Naive thymus-derived CD4-positive, alpha-beta T cell (primary cell): ENCODE measurements around the gene CAMK2A. TPM values are rescaled to one million over a fixed set of nuclear protein-coding genes. Genes with fewer than 3 reads are reported as not detected.

Source experiments
- ATAC-seq: fragments of 150-1000 bp; cut with Tn5 transposase; 2 replicates; pipeline ENCODE4 v1.10.0; 2021; ENCODE audit warnings: mild to moderate bottlenecking, moderate library complexity
- CTCF ChIA-PET: fragments of 350-600 bp; sonication (Branson Sonifier 250); formaldehyde crosslinking; loops from one replicate; lab custom pipeline; 2021; ENCODE audit warnings: antibody characterized with exemption; lab: Charles Lee
- POLR2A ChIA-PET: fragments of 350-600 bp; sonication (Branson Sonifier 250); formaldehyde crosslinking; loops from one replicate; lab custom pipeline; 2021; ENCODE audit warnings: antibody characterized with exemption, inconsistent platforms; lab: Charles Lee
- DNase-seq, 9 donors: peaks; one replicate each; pipeline versions ENCODE4 v3.0.0 to v3.0.0-alpha.2; 2020 to 2022; ENCODE audit warnings: mixed read lengths in 1 of 9
- H3K27ac ChIP-seq: one replicate; pipeline ENCODE4 v1.7.0; 2013; ENCODE audit warnings: mild to moderate bottlenecking, low read depth, low read length, moderate library complexity
- H3K27me3 ChIP-seq, 2 donors: one replicate each; pipeline ENCODE4 v1.7.0; 2013; ENCODE audit warnings: low read length in 2 of 2, mild to moderate bottlenecking in 2 of 2, moderate library complexity in 2 of 2; ENCODE audit not compliant: control insufficient read depth in 2 of 2, insufficient read depth in 2 of 2
- H3K36me3 ChIP-seq, 3 experiments: 1 replicate in 2 of 3; 2 replicates in 1 of 3; pipeline ENCODE4 v1.7.0; 2013; ENCODE audit warnings: low read length in 3 of 3, mild to moderate bottlenecking in 3 of 3, moderate library complexity in 1 of 3; ENCODE audit not compliant: insufficient read depth in 3 of 3, control insufficient read depth in 2 of 3
- H3K4me1 ChIP-seq, 2 donors: one replicate each; pipeline ENCODE4 v1.7.0; 2013; ENCODE audit warnings: low read length in 2 of 2, mild to moderate bottlenecking in 2 of 2, moderate library complexity in 1 of 2; ENCODE audit not compliant: control insufficient read depth in 2 of 2, insufficient read depth in 2 of 2
- H3K4me3 ChIP-seq: 2 replicates; pipeline ENCODE4 v1.7.0; 2013; ENCODE audit warnings: mild to moderate bottlenecking, low read length
- H3K9me3 ChIP-seq, 3 experiments: 1 replicate in 2 of 3; 2 replicates in 1 of 3; pipeline ENCODE4 v1.7.0; 2013; ENCODE audit warnings: low read length in 3 of 3; ENCODE audit not compliant: control insufficient read depth in 2 of 3
- H3K27ac Mint-ChIP-seq, 9 donors: one replicate each; pipeline ENCODE4 v1.8.0; 2020 to 2022; ENCODE audit warnings: mixed read lengths in 9 of 9, mild to moderate bottlenecking in 8 of 9, moderate library complexity in 5 of 9, inconsistent platforms in 2 of 9
- H3K27me3 Mint-ChIP-seq, 5 donors: one replicate each; pipeline ENCODE4 v1.8.0; 2021 to 2022; ENCODE audit warnings: mixed read lengths in 5 of 5, mild to moderate bottlenecking in 1 of 5
- H3K36me3 Mint-ChIP-seq, 5 donors: one replicate each; pipeline ENCODE4 v1.8.0; 2020 to 2022; ENCODE audit warnings: mixed read lengths in 5 of 5, mild to moderate bottlenecking in 3 of 5, inconsistent platforms in 1 of 5
- H3K4me1 Mint-ChIP-seq, 7 donors: one replicate each; pipeline ENCODE4 v1.8.0; 2020 to 2022; ENCODE audit warnings: mixed read lengths in 7 of 7, mild to moderate bottlenecking in 3 of 7, inconsistent platforms in 1 of 7
- H3K4me3 Mint-ChIP-seq, 10 donors: one replicate each; pipeline ENCODE4 v1.8.0; 2020 to 2022; ENCODE audit warnings: mild to moderate bottlenecking in 10 of 10, mixed read lengths in 10 of 10, moderate library complexity in 6 of 10, inconsistent platforms in 2 of 10
- H3K9me3 Mint-ChIP-seq, 11 donors: one replicate each; pipeline ENCODE4 v1.8.0; 2020 to 2022; ENCODE audit warnings: mixed read lengths in 11 of 11, mild to moderate bottlenecking in 4 of 11, inconsistent platforms in 1 of 11, moderate library complexity in 1 of 11
- intact Hi-C, 2 donors: fragments of 100-400 bp; cut with micrococcal nuclease; formaldehyde crosslinking; loops; one replicate each; pipeline ENCODE4 v1.15.1; 2023
- polyA plus RNA-seq, 2 donors: library from polyadenylated mRNA; unstranded; fragments of 300-500 nt; fragmentation: Illumina TruSeq; gene quantifications; one replicate each; pipeline ENCODE4 v1.2.3, GENCODE V29; 2021
- total RNA-seq, 6 experiments: library from RNA in 5 of 6; stranded (reverse) in 5 of 6; gene quantifications; 1 replicate in 5 of 6; 2 replicates in 1 of 6; pipeline ENCODE4 v1.2.3 and lab custom pipeline; 2021 to 2026

The CAMK2A gene
- total and polyA plus RNA-seq, 7 experiments from 2014 or later = not detected

DNA sequence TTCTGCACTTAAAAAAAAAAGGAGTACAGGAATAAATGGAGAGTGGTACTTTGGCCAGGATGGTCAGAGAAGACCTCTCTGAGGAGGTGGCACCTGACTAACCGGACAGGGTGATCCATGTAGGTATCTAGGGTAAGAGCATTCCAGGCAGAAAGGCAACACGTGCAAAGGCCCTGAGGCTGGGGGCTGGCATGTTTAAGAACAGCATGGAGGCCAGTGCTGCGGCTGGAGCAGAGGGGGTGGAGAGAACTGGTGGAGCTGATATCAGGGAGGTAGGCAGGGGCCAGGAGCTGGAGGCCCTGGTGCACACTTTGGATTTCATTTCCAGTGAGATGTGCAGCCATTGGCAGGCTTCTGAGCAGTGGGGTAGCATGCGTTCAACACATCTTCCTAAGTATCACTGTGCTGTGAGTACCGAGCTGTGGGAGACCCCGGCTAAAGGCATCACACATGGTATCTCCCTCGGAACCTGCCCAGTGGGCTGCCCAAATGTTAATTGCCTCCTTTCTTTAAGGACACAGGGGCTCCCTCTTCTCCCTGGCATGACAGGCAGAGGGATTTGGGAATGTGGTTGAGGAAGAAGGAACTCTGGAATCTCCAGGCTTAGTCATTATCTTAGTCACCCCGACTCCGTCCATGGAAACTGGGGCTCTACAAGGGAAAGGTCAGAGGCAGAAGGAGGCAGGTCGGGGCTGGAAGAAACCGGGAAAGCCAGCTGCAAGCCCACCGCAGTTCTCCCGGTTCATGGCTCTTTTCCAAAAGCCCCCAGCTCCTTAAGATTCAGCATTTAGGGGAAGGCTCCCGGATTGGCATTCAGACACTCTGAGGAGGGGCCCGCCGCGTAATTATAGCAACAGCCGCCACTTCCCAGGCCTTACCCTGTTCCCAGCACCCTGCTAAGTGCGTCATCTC, 81.1 kb downstream of the CAMK2A start:
- H3K27me3 ChIP-seq = no peaks in the 10 kb centered on the region
- CTCF ChIA-PET = no interaction called here
- H3K9me3 ChIP-seq = no peaks in the 10 kb centered on the region
- H3K4me3 Mint-ChIP-seq = peak overlapping the region in 9 of 10 donors; percentile 10 to 71 (median 42)
- H3K4me1 Mint-ChIP-seq = peaks cover 11 to 20% (median 13%) of the 10 kb centered on the region in 7 donors
- peaks cover 10 to 24% (median 14%) of the 10 kb centered on the region in 5 donors for H3K27me3 Mint-ChIP-seq
- DNase-seq (no peak), ATAC-seq (no peak)
- H3K4me1 ChIP-seq = peaks cover 7 to 12% of the 10 kb centered on the region in 2 donors
- no peak overlapping the region for H3K4me3 ChIP-seq
- H3K9me3 Mint-ChIP-seq = peaks cover 0 to 4% (median 0%) of the 10 kb centered on the region in 11 donors
- no peak overlapping the region for H3K27ac ChIP-seq
- intact Hi-C loops = no loop called here
- POLR2A ChIA-PET = no interaction called here
- H3K36me3 Mint-ChIP-seq = no peaks in the 10 kb centered on the region
- H3K27ac Mint-ChIP-seq = peak overlapping the region in 2 of 9 donors; percentile 13 to 26
- no peaks in the 10 kb centered on the region for H3K36me3 ChIP-seq

DNA sequence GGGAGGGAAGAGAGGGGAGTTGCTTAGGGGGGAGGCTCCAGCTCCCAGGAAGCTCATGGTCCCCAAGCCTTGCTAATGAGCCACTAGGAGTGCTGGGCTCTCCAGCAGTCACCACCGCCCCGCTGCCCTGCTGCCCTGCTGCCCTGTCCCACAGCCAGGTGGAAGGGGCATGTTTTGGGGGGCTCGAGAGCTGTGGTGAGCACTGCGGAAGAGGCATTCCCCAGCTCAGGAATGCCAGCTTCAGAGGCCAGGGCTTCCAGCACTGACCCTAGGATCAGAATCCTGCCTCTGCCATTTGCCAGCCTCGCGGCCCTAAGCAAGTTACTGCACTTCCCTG, 82.8 kb downstream of the CAMK2A start:
- no peak overlapping the region for H3K4me3 Mint-ChIP-seq

DNA sequence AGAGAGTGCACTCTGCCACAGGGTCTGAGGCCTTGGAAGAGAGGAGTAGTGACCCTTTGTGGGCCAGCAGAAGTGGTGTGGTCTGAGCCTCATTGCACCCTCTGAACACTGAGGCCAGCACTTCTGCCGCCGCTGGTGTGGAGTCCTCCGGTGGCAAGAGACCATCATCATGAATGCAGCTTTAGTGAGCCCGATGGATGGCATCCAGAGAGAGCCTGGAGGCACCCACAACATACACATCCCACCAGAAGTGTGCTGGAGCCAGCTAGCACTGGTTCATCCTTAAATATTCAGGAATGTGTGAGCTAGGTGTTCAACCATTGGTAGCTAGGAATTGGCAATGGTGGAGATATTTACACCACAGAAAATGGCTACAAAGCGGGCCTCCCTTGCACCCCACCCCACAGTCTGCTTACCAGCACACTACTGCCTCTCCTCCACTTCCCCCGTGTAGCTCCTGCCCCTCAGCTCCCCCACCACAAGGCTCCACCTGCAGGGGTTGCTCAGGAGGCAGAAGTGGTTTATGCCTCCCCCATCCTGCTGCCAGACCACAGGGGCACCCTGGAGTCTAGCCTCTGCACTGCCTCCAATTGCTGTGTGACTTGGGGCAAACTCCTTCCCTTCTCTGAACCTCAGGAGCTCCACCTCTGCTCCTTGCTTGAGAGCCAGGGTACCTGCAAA, 83.3 kb downstream of the CAMK2A start:
- intact Hi-C loops = no loop called here
- no peaks in the 10 kb centered on the region for H3K9me3 Mint-ChIP-seq
- no peaks in the 10 kb centered on the region for H3K36me3 ChIP-seq
- H3K9me3 ChIP-seq = no peaks in the 10 kb centered on the region
- ATAC-seq (no peak), DNase-seq (no peak)
- ChIA-PET CTCF (interaction anchor here (0.6 to 0.8 kb wide), 2 partner anchors 373 to 731 kb away, joined by 3 to 4 read pairs; no protein-coding TSS in a partner anchor), POLR2A (no interaction called here)
- peaks cover 7 to 12% of the 10 kb centered on the region in 2 donors for H3K4me1 ChIP-seq
- H3K4me3 Mint-ChIP-seq = no peak overlapping the region
- H3K36me3 Mint-ChIP-seq = no peaks in the 10 kb centered on the region
- no peaks in the 10 kb centered on the region for H3K27me3 ChIP-seq
- H3K4me1 Mint-ChIP-seq = peaks cover 9 to 20% (median 13%) of the 10 kb centered on the region in 7 donors
- H3K27me3 Mint-ChIP-seq = peaks cover 10 to 24% (median 18%) of the 10 kb centered on the region in 5 donors
- no peak overlapping the region for H3K27ac Mint-ChIP-seq
- H3K4me3 ChIP-seq = no peak overlapping the region
- H3K27ac ChIP-seq = no peak overlapping the region

More for the DNA sequence above, 82.8 kb downstream of the CAMK2A start:
- no peak for DNase-seq
- H3K27me3 ChIP-seq = no peaks in the 10 kb centered on the region
- Mint-ChIP-seq H3K4me1 (peaks cover 9 to 20% (median 13%) of the 10 kb centered on the region in 7 donors), H3K27me3 (peaks cover 10 to 24% (median 18%) of the 10 kb centered on the region in 5 donors), H3K36me3 (no peaks in the 10 kb centered on the region), H3K9me3 (peaks cover 0 to 2% (median 0%) of the 10 kb centered on the region in 11 donors), H3K27ac (no peak overlapping the region)
- H3K36me3 ChIP-seq = no peaks in the 10 kb centered on the region
- no peaks in the 10 kb centered on the region for H3K9me3 ChIP-seq
- ChIA-PET POLR2A (no interaction called here), CTCF (interaction anchor here (0.6 kb wide), 1 partner anchor 732 kb away, joined by 3 read pairs; no protein-coding TSS in a partner anchor)
- no peak for ATAC-seq
- H3K27ac ChIP-seq = no peak overlapping the region
- intact Hi-C loops = no loop called here
- no peak overlapping the region for H3K4me3 ChIP-seq
- H3K4me1 ChIP-seq = peaks cover 7 to 12% of the 10 kb centered on the region in 2 donors

DNA sequence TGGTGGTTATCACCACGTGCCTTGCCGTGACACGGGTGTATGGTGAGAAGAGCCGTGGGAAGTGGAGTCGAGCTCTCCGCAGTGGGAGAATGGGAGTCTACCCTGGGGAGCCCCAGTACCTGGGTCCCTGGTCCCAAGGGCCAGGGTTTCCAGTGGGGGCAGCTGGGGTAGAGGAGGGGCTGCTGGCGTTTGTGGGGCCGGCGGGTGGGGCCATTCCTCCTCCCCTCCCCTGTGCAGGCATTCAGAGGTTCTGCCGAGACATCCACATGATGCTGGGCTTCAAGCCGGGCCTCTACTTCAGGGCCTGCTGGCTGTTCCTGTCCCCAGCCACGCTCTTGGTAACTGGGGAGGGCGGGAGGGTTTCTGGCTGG, 85.0 kb downstream of the CAMK2A start:
- no peak overlapping the region for H3K27ac ChIP-seq
- no peak overlapping the region for H3K4me3 Mint-ChIP-seq
- H3K27me3 Mint-ChIP-seq = peaks cover 10 to 24% (median 18%) of the 10 kb centered on the region in 5 donors
- H3K27me3 ChIP-seq = no peaks in the 10 kb centered on the region
- ChIA-PET POLR2A (no interaction called here), CTCF (no interaction called here)
- H3K36me3 Mint-ChIP-seq = no peaks in the 10 kb centered on the region
- no peak for DNase-seq
- no peaks in the 10 kb centered on the region for H3K9me3 Mint-ChIP-seq
- no peaks in the 10 kb centered on the region for H3K36me3 ChIP-seq
- no peak overlapping the region for H3K4me3 ChIP-seq
- intact Hi-C loops = no loop called here
- ATAC-seq = no peak
- peaks cover 9 to 16% (median 13%) of the 10 kb centered on the region in 7 donors for H3K4me1 Mint-ChIP-seq
- peaks cover 7 to 12% of the 10 kb centered on the region in 2 donors for H3K4me1 ChIP-seq
- H3K27ac Mint-ChIP-seq = no peak overlapping the region
- no peaks in the 10 kb centered on the region for H3K9me3 ChIP-seq

DNA sequence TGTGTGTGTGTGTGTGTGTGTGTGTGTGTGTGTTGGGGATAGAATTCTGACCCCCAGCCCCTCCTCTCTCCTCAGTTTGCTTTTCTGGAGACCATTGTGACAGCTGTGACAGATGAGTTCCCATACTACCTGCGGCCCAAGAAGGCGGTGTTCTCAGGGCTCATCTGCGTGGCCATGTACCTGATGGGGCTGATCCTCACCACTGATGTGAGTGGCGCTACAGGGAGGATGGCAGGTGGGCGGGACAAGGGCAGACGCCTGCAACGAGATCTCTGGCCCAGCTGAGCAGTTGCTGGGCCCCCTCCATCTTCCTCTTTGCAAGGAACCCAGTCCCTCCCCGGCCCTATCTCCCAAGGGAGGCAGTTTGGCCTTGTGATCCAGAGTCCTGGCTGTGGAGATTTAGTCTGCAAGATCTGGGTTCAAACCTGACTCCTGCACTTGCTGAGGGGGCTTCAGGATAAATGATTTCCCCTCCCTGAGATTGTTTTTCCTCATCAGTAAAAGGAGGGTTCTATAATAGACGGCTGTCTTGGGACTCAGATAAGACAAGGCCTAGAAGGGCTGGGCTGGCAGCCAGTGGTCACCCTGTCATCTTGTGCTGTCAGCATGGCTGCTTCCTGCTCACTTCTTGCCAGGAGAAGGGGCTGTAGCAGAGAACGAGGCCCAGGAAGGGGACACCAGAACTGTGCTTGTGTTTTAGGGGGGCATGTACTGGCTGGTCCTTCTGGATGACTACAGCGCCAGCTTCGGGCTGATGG, 85.6 kb downstream of the CAMK2A start:
- Mint-ChIP-seq H3K9me3 (no peaks in the 10 kb centered on the region), H3K27me3 (peaks cover 10 to 29% (median 17%) of the 10 kb centered on the region in 5 donors), H3K4me1 (peaks cover 5 to 11% (median 9%) of the 10 kb centered on the region in 7 donors), H3K4me3 (no peak overlapping the region), H3K27ac (no peak overlapping the region), H3K36me3 (no peaks in the 10 kb centered on the region)
- ATAC-seq (no peak), DNase-seq (no peak)
- POLR2A ChIA-PET = no interaction called here
- Histone ChIP-seq H3K27ac (no peak overlapping the region), H3K36me3 (no peaks in the 10 kb centered on the region), H3K9me3 (no peaks in the 10 kb centered on the region), H3K27me3 (no peaks in the 10 kb centered on the region), H3K4me1 (peaks cover 7% of the 10 kb centered on the region in 2 donors), H3K4me3 (no peak overlapping the region)
- intact Hi-C loops = no loop called here
- CTCF ChIA-PET = no interaction called here

DNA sequence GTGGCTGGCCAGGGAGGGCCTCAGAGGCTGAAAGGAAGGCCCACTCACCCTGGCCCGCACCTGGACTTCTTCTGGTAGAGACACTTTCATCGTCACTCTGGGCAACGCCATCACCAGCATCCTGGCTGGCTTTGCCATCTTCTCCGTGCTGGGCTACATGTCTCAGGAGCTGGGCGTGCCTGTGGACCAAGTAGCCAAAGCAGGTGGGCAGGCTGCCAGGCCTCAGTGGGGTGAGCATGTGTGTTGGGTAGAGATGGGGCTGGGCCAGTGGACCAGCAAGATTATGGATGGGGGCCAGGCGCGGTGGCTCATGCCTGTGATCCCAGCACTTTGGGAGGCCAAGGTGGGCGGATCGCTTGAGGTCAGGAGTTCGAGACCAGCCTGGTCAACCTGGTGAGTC, 87.1 kb downstream of the CAMK2A start:
- Mint-ChIP-seq H3K27ac (no peak overlapping the region), H3K4me3 (no peak overlapping the region), H3K9me3 (no peaks in the 10 kb centered on the region), H3K36me3 (no peaks in the 10 kb centered on the region), H3K27me3 (peaks cover under 1 to 20% (median 3%) of the 10 kb centered on the region in 5 donors), H3K4me1 (no peaks in the 10 kb centered on the region)
- ChIA-PET CTCF (no interaction called here), POLR2A (no interaction called here)
- intact Hi-C loops = no loop called here
- Histone ChIP-seq H3K36me3 (no peaks in the 10 kb centered on the region), H3K9me3 (no peaks in the 10 kb centered on the region), H3K4me1 (no peaks in the 10 kb centered on the region), H3K27me3 (no peaks in the 10 kb centered on the region), H3K4me3 (no peak overlapping the region), H3K27ac (no peak overlapping the region)
- no peak for DNase-seq
- no peak for ATAC-seq
